Astrocyte (in vitro differentiated cells and primary cell): ENCODE data around the gene HSPA14.

ENCODE experiments used
- CTCF ChIP-seq: IDR thresholded peaks from 2 replicates; pipeline ENCODE4 v1.5.1; 2011; ENCODE audit warnings: low read depth, mild to moderate bottlenecking, inconsistent platforms, low read length, moderate library complexity; ENCODE audit not compliant: insufficient read depth
- EZH2 ChIP-seq: IDR thresholded peaks from 2 replicates; pipeline ENCODE4 v1.6.1; 2012; ENCODE audit warnings: mild to moderate bottlenecking, low read length, inconsistent platforms; ENCODE audit not compliant: insufficient read depth

DNA sequence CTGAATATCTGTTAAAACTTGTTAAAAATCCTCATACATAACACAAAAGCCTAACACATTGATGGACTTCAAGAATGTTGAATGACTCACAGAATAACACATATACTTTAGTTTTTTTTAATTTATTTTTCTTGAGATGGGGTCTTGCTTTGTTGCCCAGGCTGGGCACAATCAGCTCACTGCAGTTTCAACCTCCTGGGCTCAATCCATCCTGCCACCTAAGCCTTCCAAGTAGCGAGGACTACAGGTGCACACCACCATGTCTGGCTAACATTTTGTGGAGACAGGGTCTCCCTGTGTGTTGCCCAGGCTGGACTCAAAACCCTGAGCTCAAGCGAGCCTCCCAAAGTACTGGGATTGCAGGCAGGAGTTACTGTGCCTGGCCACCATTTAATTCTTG lies 68.7 kb downstream of the HSPA14 start:
- TF ChIP-seq CTCF (no peak), EZH2 (no peak)
